GM12891 (cell line): ENCODE results near the gene FOSB.

ENCODE experiments used
- DNase-seq: peaks from one replicate; pipeline ENCODE4 v3.0.0; 2011; ENCODE audit warnings: low spot score; ENCODE audit not compliant: insufficient read length
- FAIRE-seq: peaks from 2 replicates; lab custom pipeline; 2011; peaks lifted over from hg19 to GRCh38; lab: Jason Lieb, UNC
- PAX5 ChIP-seq: IDR thresholded peaks from 2 replicates; pipeline ENCODE4 v1.6.1; 2011; ENCODE audit warnings: low read length, moderate library complexity, mild to moderate bottlenecking; ENCODE audit not compliant: insufficient read depth, severe bottlenecking
- POLR2A ChIP-seq: IDR thresholded peaks from 2 replicates; pipeline ENCODE4 v1.6.1; 2011; ENCODE audit warnings: low read depth, low read length, control low read depth
- POLR2AphosphoS5 ChIP-seq: IDR thresholded peaks from 2 replicates; pipeline ENCODE4 v1.6.1; 2011; ENCODE audit warnings: low read depth, low read length, control low read depth
- POU2F2 ChIP-seq: IDR thresholded peaks from 2 replicates; pipeline ENCODE4 v1.6.1; 2011; ENCODE audit warnings: low read depth, mild to moderate bottlenecking, control low read depth, low read length, moderate library complexity
- SPI1 ChIP-seq: IDR thresholded peaks from 2 replicates; pipeline ENCODE4 v1.6.1; 2011; ENCODE audit warnings: low read depth, low read length, control low read depth
- TAF1 ChIP-seq: IDR thresholded peaks from 2 replicates; pipeline ENCODE4 v1.6.1; 2011; ENCODE audit warnings: low read depth, low read length, control low read depth

The FOSB gene

DNA sequence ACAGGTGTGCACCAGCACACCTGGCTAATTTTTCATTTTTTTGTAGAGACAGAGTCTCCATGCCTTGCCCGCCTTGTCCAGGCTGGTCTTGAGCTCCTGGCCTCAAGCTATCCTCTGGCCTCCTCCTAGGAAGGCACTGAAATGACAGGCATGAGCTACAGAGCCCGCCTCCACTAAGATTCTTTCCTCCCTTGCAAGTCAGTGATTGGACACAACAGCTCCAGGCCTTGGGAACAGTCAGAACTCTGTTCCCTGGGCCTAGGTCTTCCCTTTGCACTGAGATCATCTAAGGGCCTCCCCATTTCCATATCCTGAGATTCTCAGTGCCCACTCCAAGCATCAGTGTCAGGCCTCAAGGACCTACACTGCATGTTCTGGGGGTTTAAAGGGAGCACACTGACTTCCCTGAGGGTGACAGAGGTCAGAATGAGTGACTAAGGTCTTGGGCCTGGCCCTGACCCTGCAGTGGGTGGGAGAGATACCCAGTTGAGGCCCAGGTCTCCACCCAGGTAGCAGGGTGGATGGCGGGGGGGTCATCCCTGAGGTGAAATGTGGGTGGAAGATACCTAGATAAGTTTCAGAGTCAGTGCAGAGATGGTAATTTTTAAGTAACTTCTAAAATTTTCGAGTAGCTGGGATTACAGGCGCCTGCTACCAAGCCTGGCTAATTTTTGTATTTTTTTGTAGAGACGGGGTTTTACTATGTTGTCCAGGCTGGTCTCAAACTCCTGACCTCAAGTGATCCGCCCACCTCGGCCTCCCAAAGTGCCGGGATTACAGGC is 26.7 kb upstream of the FOSB start:
- TF ChIP-seq PAX5 (no peak), SPI1 (no peak), TAF1 (no peak), POLR2AphosphoS5 (no peak), POU2F2 (no peak), POLR2A (no peak)
- DNase-seq (no peak), FAIRE-seq (peak; percentile 65)

GRCh38 chr19:45442408-45442777 is 25.4 kb upstream of the FOSB start:
- DNase-seq, result no peak
- no peak for TF ChIP-seq PAX5
- TF ChIP-seq POLR2A, result no peak
- no peak for TF ChIP-seq POU2F2
- TF ChIP-seq SPI1, result no peak
- no peak for TF ChIP-seq POLR2AphosphoS5
- no peak for FAIRE-seq

DNA sequence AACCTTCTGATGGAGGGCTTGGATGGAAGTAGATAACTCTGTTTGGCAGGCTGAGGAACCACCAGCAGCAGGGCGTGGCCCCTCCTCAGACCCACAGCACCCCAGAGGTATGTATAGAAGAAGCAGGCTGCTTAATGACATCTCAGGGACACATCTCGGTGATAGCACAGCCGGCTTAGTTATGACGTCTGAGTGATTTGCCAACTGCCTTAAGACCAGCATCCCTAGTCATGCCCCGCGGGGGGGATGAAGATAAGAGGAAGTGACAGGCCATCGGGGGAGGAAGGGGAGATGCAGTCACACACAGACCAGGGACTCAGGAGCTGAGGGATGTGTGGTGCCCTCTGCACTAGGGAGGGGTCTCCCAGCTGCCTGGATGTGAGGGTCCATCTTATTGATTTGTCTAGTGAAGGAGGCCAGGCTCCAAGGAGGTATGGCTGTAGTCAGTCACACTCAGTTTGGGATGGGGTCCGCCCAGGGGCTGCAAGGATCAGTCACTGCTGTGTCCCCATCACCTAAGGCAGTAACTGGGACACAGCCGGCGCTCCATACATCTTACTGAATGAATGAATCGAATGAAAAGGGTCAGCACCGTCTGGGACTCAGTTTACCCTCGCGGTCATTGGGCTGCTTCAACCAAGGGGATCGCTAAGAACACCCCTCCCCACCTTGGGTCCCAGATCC is 24.9 kb upstream of the FOSB start:
- TF ChIP-seq SPI1, result peak; percentile 72
- no peak for TF ChIP-seq POU2F2
- TF ChIP-seq POLR2AphosphoS5, result no peak
- TF ChIP-seq PAX5, result no peak
- DNase-seq (no peak), FAIRE-seq (peak; percentile 38)

DNA sequence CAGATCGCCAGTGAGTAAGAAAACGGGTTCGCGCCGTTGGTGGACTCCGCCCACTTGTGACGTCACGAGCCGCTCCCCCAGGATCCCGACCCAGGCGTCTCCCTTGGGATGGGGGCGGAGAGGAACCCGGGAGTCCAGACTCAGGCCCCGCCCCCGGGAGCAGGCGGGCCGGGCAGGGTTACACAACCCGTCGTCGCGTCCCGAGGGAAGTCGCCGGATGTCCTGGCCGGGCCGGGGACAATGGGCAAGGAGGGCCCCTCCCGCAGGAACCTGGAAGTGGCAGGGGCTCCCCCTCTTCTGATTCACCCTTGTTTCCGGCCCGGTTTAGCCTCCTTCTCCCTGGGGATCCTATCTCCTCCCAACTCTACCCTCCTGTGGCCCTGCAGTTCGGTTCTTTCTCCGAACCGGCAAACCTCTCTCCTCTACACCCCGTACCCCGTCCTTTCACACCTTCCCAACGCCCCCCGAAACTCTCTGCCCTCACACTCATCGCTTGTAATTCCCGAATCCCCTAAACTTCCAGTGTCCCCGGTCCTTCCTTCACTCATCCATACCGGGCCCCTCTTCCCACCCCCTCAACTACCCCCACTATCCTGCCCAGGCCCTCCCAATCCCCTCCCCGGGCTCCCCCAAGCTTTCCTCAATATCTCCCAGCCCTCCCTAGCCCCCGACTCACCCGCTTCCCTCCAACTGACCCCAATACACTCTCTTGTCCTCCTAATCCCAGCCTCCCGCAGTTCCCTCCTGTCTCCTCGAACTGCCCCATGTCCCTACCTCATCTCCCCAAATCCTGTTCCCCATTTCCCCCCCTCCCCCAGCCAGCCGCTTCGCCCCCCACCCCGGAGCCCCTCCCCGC is 24.1 kb upstream of the FOSB start:
- no peak for TF ChIP-seq POLR2A
- no peak for TF ChIP-seq POU2F2
- no peak for TF ChIP-seq TAF1
- no peak for TF ChIP-seq PAX5
- TF ChIP-seq SPI1, result no peak
- no peak for TF ChIP-seq POLR2AphosphoS5
- DNase-seq, result no peak
- peak; percentile 28 for FAIRE-seq

- TF ChIP-seq TAF1, result 0 out of 2 replicates have a peak, but pooled peaks have one; percentile 8
- no peak for TF ChIP-seq PAX5
- peak; percentile 6; the same call in 1 of the 2 replicates for TF ChIP-seq SPI1
- FAIRE-seq, result peak; percentile 80
- DNase-seq, result peak; percentile 80
These were observed 23.3 kb upstream of the FOSB start for GRCh38 chr19:45444318-45445041.

DNA sequence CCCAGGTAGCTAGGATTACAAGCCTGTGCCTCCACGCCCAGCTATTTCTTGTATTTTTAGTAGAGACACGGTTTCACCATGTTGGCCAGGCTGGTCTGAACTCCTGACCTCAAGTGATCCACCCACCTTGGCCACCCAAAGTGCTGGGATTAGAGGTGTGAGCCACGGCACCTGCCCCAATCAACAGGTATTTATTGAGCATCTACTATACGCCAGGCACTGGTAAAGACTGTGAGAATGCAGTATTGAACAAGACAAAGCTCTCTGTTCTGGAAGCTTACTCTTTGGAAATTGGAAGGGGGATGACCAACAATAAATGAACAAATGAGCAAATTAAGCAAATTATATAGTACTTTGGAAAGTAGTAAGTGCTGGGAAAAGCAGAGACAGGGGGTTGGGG is 22.7 kb upstream of the FOSB start:
- TF ChIP-seq POLR2AphosphoS5 (no peak), POU2F2 (no peak), PAX5 (no peak), TAF1 (no peak), POLR2A (no peak), SPI1 (no peak)
- DNase-seq (no peak), FAIRE-seq (no peak)

DNA sequence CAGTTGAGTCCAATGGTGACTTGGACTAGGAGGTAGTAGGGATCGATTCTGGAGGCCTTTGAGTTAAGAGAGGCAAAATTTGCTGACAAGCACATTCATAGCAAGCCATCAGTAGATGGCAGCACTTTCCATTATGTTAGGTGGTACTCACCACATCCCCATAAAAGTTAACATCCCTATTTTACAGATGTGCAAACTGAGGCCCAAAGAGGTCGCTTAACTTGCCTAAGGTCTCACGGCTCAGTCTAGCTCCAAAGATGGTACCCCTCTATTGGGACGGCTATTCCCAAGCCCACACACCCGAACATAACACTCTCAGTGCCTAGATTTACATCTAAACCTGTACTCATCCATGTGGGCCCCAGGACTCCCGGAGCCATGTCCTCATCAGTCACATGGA is 21.5 kb upstream of the FOSB start:
- TF ChIP-seq TAF1 (no peak), PAX5 (no peak), POLR2A (no peak), POU2F2 (no peak)
- peak; percentile 78 for FAIRE-seq
- DNase-seq, result no peak

- DNase-seq (no peak), FAIRE-seq (no peak)
- TF ChIP-seq POLR2A (no peak), TAF1 (no peak), PAX5 (no peak), POU2F2 (no peak), POLR2AphosphoS5 (no peak), SPI1 (no peak)
These were observed 20.9 kb upstream of the FOSB start for GRCh38 chr19:45446944-45447343.

DNA sequence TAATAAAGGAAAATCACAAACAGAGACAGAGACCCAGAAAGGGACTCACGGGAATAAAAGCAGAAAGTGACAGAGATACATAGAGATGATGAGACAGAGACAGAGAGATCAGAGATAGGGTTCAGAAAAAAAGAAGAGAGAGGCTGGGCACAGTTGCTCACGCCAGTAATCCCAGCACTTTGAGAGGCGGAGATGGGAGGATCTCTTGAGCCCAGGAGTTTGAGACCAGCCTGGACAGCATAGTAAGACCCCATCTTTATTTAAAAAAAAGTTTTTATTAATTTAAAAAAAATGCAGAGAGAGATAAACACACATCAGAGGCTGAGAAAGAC is 19.4 kb upstream of the FOSB start:
- DNase-seq (no peak), FAIRE-seq (no peak)
- TF ChIP-seq TAF1, result no peak
- TF ChIP-seq POLR2AphosphoS5, result no peak
- TF ChIP-seq POU2F2, result no peak
- TF ChIP-seq SPI1, result no peak
- TF ChIP-seq POLR2A, result no peak
- no peak for TF ChIP-seq PAX5
